Lower leg skin (tissue), 3 donors: ENCODE results near the gene KRTAP10-7.
"Not testable (repeated sequence)": the region's sequence is repeated elsewhere in the genome, so short reads cannot be mapped to it uniquely, and the experiment has no call there.

ENCODE experiments used
- CTCF ChIP-seq, 3 donors: fragments of 450-650 bp; IDR thresholded peaks; one replicate each; pipeline ENCODE4 v1.5.1; 2016; ENCODE audit warnings: antibody characterized with exemption in 3 of 3, mild to moderate bottlenecking in 3 of 3, moderate library complexity in 2 of 3
- POLR2A ChIP-seq, 2 donors: fragments of 450-650 bp; IDR thresholded peaks; one replicate each; pipeline ENCODE4 v1.6.1; 2016 to 2017; ENCODE audit warnings: antibody characterized with exemption in 2 of 2, mild to moderate bottlenecking in 1 of 2, moderate library complexity in 1 of 2

GRCh38 chr21:44580231-44580821, 20.1 kb upstream of the KRTAP10-7 start, which contains the start of gene KRTAP10-5:
- TF ChIP-seq CTCF, POLR2A (IDR thresholded peaks at IDR 0.05): not testable (repeated sequence)
